LNCAP (cell line): Measurements from ENCODE around the gene CASP10.

Experiments used
- TF ChIP-seq, protein P1 (sequence below): fragments of 450-650 bp; IDR thresholded peaks from 2 replicates; pipeline ENCODE4 v1.5.1; 2017; ENCODE audit warnings: mild to moderate bottlenecking

The CASP10 gene

DNA sequence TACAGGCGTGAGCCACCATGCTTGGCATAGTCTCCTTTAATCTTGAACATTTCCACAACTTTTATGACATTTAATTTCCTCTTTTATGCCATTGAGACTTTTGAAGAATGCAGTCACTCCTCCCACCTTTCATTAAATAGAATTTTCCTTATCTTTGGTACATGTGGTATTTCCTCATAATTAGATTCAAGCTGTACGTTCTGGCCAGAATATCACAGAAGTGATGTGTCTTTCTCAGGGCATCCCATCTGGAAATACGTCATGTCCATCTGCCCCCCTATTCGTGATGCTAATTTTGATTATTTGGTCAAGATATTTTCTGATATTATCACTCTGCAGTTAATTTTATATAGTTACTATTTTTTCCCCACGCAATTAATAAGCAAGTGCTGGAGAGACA is 16.9 kb downstream of the CASP10 start:
- TF ChIP-seq, protein P1, sequence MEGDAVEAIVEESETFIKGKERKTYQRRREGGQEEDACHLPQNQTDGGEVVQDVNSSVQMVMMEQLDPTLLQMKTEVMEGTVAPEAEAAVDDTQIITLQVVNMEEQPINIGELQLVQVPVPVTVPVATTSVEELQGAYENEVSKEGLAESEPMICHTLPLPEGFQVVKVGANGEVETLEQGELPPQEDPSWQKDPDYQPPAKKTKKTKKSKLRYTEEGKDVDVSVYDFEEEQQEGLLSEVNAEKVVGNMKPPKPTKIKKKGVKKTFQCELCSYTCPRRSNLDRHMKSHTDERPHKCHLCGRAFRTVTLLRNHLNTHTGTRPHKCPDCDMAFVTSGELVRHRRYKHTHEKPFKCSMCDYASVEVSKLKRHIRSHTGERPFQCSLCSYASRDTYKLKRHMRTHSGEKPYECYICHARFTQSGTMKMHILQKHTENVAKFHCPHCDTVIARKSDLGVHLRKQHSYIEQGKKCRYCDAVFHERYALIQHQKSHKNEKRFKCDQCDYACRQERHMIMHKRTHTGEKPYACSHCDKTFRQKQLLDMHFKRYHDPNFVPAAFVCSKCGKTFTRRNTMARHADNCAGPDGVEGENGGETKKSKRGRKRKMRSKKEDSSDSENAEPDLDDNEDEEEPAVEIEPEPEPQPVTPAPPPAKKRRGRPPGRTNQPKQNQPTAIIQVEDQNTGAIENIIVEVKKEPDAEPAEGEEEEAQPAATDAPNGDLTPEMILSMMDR: no peak

DNA sequence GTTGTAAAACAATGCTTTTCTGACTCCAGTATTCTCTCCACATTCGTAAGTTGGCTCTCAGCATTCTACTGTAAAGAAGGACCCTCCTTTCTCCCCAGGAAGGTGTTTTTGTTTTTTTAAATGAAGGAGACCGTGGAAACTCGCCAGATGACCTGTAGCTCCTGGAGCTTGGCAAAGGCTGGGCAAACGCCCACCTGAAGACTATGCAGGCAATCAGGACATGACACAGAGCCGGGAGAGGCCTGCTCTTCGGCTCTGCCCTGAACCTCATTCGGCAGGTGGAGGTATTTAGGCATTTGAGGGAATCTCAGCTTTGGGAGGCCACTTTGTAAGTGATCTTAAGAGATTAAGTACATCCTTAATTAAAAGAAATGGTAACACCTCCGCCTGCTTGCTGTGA is 17.4 kb downstream of the CASP10 start:
- TF ChIP-seq, protein P1: no peak

DNA sequence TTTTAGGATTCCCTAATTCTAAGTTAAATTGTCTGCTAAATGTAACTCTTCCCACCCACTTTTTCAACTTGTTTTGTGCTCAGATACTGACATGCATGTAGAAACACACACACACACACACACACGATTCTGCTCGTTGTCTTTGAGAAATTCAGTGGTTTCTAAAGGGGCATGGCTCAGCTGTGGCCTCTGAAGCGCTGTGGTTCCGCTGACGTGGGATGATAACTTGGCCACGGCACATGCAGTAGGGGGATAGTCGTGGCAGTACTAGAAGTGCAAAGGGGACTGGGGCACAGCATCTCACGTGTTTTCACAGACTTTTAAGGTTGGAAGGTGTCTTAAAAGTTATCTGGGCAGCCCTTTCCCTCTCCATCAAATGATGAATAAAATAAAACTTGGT is 18.4 kb downstream of the CASP10 start:
- TF ChIP-seq, protein P1: no peak

DNA sequence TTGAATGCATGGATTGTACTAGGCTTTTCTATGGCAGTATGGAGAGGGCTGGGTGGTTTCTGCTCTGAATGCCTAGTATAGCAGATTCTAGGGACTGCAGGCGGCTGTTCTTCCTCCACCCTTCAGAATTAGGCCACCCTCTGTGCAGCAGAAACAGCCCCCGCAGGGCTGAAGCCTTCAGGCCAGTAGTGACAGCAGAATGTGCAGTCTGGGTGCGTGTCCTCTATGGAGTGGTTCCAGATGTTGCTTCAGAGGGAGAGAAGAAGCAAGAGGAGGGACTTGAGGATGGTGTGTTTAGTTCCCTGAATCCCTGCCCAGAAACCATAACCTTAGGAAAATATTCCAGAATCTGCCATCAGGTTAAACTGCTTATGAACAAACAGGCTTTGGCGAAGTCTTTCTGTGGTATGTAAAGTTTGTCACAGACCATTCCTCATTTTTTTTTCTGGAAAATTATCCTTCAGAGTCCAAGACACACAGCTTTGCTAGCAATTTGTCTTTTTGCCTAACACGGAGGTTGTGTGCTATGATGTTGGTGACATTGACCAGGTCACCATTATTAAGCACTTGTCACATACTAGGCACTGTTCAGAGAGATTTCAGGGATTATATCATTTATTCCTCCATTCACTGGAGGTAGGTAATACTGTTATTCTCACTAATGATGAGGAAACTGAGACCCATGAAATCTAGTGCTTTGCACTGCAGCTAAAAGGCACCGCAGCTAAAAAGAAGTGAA is 21.1 kb downstream of the CASP10 start:
- TF ChIP-seq, protein P1: no peak

DNA sequence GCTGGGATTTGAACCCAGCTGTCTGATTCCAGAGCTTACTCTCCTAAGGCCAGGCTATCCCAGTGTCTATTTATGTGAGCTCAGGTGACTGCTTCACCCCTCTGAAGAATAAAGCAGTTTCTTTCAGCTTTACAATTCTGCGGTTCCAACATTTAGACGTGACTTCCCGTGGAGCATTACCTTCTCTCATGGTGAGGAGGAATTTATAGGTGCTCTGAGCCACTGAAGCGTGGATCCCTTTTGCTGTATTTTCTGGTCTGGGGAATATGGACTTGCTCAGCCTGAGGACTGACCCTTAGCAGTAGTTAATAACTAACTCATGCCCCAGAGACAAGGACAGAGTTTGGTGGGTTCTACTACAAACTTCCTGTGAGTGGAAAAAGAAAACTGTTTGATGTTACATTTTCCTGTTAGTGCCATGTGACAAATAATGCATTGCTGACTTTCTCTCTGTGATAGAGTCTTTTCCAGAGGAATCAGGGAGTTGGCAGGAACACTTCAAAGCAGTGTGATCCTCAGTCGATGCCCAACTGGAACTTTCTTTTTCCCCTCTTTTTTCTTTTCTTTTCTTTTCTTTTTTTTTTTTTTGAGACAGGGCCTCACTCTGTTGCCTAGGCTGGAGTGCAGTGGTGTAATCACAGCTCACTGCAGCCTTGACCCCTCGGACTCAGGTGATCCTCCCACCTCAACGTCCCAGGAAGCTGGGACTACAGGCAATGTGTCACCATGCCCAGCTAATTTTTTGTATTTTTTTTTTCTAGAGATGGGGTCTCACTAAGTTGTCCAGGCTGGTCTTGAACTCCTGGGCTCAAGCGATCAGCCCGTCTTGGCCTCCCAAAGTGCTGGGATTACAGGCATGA is 21.9 kb downstream of the CASP10 start:
- TF ChIP-seq, protein P1: no peak

DNA sequence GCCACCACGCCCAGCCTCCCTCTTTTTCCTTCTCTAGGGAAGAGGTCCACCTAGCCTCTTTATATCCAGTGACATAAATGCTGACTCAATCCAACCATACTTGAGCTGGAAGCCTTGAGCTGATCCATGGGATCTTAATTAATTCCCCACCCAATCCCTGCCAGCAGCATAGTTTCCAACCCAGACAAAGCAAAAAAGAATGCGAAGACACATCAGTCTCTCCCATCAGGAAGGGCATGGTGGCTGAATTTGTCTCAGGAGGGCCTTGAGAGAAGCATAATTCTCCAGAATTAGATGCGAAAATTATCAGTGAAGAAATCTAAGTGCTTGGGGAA is 22.5 kb downstream of the CASP10 start:
- TF ChIP-seq, protein P1: no peak

DNA sequence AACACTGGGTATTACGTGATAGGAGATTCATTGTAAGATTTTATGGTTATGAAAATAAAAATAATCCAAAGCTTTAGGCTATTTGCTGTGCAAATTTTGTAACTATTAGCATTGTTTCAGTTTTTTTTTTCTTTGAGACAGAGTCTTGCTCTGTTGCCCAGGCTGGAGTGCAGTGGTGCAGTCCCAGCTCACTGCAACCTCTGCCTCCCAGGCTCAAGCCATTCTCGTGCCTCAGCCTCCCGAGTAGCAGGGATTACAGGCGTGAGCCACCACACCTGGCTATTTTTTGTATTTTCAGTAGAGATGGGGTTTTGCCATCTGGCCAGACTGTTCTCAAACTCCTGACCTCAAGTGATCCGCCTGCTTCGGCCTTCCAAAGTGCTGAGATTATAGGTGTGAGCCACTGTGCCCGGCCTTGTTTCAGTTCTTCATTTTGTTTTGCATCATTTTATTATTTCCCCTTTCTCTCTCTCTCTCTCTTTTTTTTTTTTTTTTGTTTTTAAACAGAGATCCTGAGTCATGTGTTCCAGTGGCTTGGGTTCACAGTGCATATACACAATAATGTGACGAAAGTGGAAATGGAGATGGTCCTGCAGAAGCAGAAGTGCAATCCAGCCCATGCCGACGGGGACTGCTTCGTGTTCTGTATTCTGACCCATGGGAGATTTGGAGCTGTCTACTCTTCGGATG is 25.8 kb downstream of the CASP10 start:
- TF ChIP-seq, protein P1: no peak
